Astrocyte of the spinal cord (primary cell): Measurements from ENCODE around the gene TRIP4.

ENCODE experiments used
- DNase-seq: peaks from one replicate; pipeline ENCODE4 v3.0.0; 2011; ENCODE audit warnings: low read depth, low spot score
- H3K4me3 ChIP-seq: 2 replicates; pipeline ENCODE4 v1.5.1; 2011; ENCODE audit warnings: low read depth, mild to moderate bottlenecking, low read length, moderate library complexity
- in situ Hi-C: cut with HindIII; loops from 2 replicates; pipeline ENCODE4 v1.10.0; 2017; ENCODE audit warnings: low sequenced_read_pairs
- TF ChIP-seq, protein P1 (sequence below): IDR thresholded peaks from 2 replicates; pipeline ENCODE4 v1.5.1; 2012; ENCODE audit warnings: low read depth, mild to moderate bottlenecking, low read length, inconsistent platforms

The TRIP4 gene

DNA sequence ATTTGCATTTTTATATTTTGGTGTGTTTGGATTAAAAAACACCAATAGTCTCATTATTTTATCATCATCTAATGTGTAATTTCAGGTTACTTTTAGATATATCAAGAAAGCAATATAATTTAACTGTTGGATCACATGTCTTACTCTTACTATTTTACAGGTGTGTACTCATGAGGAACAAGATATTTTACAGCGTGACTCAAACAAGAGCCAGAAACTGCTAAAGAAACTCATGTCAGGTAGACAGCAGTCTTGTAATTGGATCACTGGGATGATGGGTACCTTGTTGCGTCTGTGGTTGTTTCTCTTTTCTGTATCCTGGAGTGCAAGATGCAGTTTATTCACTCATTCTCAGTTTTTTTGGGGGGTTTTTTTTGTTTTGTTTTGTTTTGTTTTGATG, 12.9 kb downstream of the TRIP4 start:
- in situ Hi-C loops, result no loop called here
- TF ChIP-seq, protein P1, sequence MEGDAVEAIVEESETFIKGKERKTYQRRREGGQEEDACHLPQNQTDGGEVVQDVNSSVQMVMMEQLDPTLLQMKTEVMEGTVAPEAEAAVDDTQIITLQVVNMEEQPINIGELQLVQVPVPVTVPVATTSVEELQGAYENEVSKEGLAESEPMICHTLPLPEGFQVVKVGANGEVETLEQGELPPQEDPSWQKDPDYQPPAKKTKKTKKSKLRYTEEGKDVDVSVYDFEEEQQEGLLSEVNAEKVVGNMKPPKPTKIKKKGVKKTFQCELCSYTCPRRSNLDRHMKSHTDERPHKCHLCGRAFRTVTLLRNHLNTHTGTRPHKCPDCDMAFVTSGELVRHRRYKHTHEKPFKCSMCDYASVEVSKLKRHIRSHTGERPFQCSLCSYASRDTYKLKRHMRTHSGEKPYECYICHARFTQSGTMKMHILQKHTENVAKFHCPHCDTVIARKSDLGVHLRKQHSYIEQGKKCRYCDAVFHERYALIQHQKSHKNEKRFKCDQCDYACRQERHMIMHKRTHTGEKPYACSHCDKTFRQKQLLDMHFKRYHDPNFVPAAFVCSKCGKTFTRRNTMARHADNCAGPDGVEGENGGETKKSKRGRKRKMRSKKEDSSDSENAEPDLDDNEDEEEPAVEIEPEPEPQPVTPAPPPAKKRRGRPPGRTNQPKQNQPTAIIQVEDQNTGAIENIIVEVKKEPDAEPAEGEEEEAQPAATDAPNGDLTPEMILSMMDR, result no peak

DNA sequence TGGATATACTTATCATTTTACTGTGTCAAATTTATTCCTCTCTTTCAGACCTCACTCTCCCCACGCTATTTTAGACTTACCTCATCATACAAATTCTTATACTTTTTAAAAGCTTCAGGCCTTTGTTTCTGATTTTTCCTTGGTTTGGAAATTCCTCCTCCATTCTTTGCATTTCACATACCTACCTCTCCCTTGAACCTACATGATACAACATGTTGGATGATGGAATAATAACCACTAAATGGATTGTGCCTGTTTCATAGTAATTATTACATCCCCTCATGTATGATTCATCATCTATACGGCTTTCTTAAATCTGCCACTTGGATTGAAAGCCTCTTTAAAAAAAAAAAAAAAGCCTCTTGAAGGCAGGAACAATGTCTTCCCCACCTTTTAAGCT, 24.6 kb downstream of the TRIP4 start:
- TF ChIP-seq, protein P1, result no peak
- in situ Hi-C loops, result no loop called here
- no peak overlapping the region for H3K4me3 ChIP-seq
- DNase-seq, result no peak

More for the DNA sequence above, 12.9 kb downstream of the TRIP4 start:
- no peak for DNase-seq
- H3K4me3 ChIP-seq, result no peak overlapping the region

DNA sequence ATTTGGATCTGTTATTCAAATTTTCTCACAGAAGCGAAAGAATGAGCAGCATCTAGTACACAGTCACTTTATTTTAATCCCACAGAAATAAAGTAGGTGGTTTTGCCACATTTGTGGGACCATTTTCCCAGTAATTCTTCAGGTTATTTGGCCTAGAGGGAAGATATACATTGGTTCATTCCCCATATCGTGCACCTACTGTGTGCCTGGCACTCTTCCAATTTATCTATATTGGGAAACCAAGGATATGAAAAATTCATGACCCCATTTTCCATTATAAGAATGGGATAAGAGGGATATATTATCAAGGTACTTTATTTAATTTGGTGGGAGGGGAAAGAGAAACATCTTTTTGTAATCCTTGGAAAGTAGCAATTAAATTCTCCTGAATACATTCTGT, 35.1 kb downstream of the TRIP4 start:
- DNase-seq, result no peak
- in situ Hi-C loops, result no loop called here
- TF ChIP-seq, protein P1, result no peak
- H3K4me3 ChIP-seq, result no peak overlapping the region

DNA sequence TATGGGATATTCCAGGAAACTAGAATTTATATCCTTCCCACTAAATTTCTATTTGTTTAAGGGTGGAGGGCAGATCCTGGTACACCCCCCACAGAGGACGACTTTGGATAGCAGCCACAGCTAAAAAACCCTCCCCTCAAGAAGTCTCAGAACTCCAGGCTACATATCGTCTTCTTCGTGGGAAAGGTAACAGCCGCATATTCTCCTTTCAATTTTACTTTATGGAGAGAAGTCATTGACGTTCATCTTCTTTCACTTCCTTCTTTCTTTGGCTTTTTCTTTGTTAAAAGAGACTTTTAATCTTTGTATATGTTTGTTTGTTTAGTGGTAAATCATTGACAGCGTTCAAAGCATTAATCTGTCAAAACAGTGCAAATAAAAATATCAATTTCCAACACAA, 36.3 kb downstream of the TRIP4 start:
- TF ChIP-seq, protein P1, result no peak
- in situ Hi-C loops, result no loop called here

DNA sequence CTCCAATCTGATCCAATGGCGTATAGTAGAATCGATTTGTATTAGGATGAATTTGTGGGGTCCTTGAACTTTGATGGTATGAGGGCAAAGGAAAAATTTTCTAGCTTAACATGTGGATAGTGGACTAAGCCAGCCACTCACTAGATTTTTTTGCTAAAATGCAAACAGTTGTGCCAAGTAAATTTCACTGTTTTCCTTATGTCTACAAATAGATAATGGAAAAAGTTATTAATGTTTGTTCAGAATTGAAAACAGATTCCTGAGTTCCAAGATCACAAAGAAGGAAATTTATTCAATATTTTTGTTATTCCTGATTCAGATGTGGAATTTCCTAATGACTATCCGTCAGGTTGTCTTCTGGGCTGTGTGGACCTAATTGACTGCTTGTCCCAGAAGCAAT, 37.6 kb downstream of the TRIP4 start:
- in situ Hi-C loops, result no loop called here
- TF ChIP-seq, protein P1, result no peak
- no peak overlapping the region for H3K4me3 ChIP-seq
- DNase-seq, result no peak

More for the DNA sequence above, 36.3 kb downstream of the TRIP4 start:
- DNase-seq, result no peak
- no peak overlapping the region for H3K4me3 ChIP-seq

DNA sequence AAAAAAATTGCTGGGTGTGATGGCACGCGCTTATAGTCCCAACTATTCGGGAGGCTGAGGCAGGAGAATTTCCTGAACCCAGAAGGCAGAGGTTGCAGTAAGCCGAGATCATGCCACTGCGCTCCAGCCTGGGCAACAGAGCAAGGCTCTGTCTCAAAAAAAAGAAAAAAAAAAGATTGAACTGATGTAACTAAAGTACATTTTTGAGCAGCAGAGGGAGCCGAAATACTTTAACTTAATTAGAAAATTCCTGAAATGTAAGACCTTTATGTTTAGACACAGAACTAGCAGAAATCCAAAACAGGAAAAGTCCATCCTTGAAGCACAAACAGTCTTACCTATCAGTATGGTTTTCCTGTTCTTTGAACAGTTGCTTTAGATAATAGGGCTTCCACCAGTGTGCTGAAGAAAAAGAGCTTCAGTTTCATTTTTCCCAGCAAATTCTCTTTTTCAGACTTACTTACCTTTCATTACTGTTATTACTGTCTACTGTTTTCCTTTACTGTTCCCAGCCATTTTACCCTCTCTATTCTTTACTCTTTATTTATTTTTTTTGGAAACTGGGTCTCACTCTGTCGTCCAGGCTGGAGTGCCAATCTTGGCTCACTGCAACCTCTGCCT, 39.3 kb downstream of the TRIP4 start:
- in situ Hi-C loops, result no loop called here
- TF ChIP-seq, protein P1, result peak; percentile 23

More for the DNA sequence above, 39.3 kb downstream of the TRIP4 start:
- DNase-seq, result peak; percentile 64
- H3K4me3 ChIP-seq, result no peak overlapping the region
